Midbrain (tissue), 1 donor: ENCODE measurements around the gene RNF41.
"Not testable (repeated sequence)": the region's sequence is repeated elsewhere in the genome, so short reads cannot be mapped to it uniquely, and the experiment has no call there.

ENCODE experiments used
- DNase-seq: peaks from one replicate; lab custom pipeline; 2025; lab: John Stamatoyannopoulos, UW

The RNF41 gene

GRCh38 chr12:56208006-56208405 is 13.7 kb downstream of the RNF41 start:
- no peak for DNase-seq

GRCh38 chr12:56206452-56207166 is 15.1 kb downstream of the RNF41 start:
- no peak for DNase-seq

GRCh38 chr12:56205445-56205844 is 16.3 kb downstream of the RNF41 start:
- DNase-seq = no peak

GRCh38 chr12:56204275-56204674 is 17.4 kb downstream of the RNF41 start:
- no peak for DNase-seq

- DNase-seq = no peak
These were observed 18.9 kb downstream of the RNF41 start for GRCh38 chr12:56202838-56203237.

GRCh38 chr12:56202366-56202765 is 19.4 kb downstream of the RNF41 start:
- DNase-seq = no peak

GRCh38 chr12:56198836-56199235 is 22.9 kb downstream of the RNF41 start:
- DNase-seq = no peak

- DNase-seq = no peak
These were observed 23.6 kb downstream of the RNF41 start for GRCh38 chr12:56197921-56198635.

- not testable (repeated sequence) for DNase-seq
These were observed 24.7 kb downstream of the RNF41 start for GRCh38 chr12:56196818-56197550.

- DNase-seq = peak; percentile 82
These were observed 28.6 kb downstream of the RNF41 start for GRCh38 chr12:56193025-56193578.

GRCh38 chr12:56192582-56192981 is 29.1 kb downstream of the RNF41 start:
- no peak for DNase-seq

- no peak for DNase-seq
These were observed 31.0 kb downstream of the RNF41 start for GRCh38 chr12:56190695-56191155.

- peak; percentile 79 for DNase-seq
These were observed 31.6 kb downstream of the RNF41 start for GRCh38 chr12:56189918-56190694.

GRCh38 chr12:56189099-56189917 is 32.4 kb downstream of the RNF41 start, which contains the start of gene SMARCC2:
Gene SMARCC2, minus strand, starts transcription at chr12:56189483. Its CDS starts 22 bp downstream, at chr12:56189461.
- peak; percentile 86 for DNase-seq

- DNase-seq = no peak
These were observed 33.0 kb downstream of the RNF41 start for GRCh38 chr12:56188778-56189098.

- DNase-seq = no peak
These were observed 33.5 kb downstream of the RNF41 start for GRCh38 chr12:56188131-56188777.

GRCh38 chr12:56186957-56187356 is 34.8 kb downstream of the RNF41 start:
- DNase-seq = no peak

GRCh38 chr12:56178347-56178746 is 43.4 kb downstream of the RNF41 start:
- no peak for DNase-seq

GRCh38 chr12:56172839-56173238 is 48.9 kb downstream of the RNF41 start:
- no peak for DNase-seq

GRCh38 chr12:56169229-56169759 is 52.4 kb downstream of the RNF41 start:
- DNase-seq = no peak
